Measurements from ENCODE around the gene AJM1.

GRCh38 chr9:136826188-136826541, 16.1 kb upstream of the AJM1 start:
- TF ChIP-seq CTCF (IDR thresholded peaks at IDR 0.05; ENCODE audit: low read depth, low read length) (no peak), POLR2A (IDR thresholded peaks at IDR 0.05; ENCODE audit: extremely low read depth, insufficient read length) (no peak)
- TF ChIP-seq, protein P1, sequence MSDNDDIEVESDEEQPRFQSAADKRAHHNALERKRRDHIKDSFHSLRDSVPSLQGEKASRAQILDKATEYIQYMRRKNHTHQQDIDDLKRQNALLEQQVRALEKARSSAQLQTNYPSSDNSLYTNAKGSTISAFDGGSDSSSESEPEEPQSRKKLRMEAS (IDR thresholded peaks at IDR 0.05; ENCODE audit: low read depth, low read length): no peak

Measured in NB4 (cell line).